SU-DHL-6 (cell line): ENCODE results near the gene BCAS3.

Experiments
- H2AFZ ChIP-seq: fragments of 200-600 bp; sonication (generic); 2 replicates; pipeline ENCODE4 v1.6.1; 2014; ENCODE audit warnings: low read depth, mild to moderate bottlenecking, moderate library complexity, mixed read lengths, antibody characterized with exemption, low read length; ENCODE audit not compliant: severe bottlenecking
- H3F3A ChIP-seq: fragments of 200-600 bp; shearing (Covaris generic); 2 replicates; pipeline ENCODE4 v1.6.0; 2016; ENCODE audit warnings: antibody characterized with exemption, mild to moderate bottlenecking; ENCODE audit not compliant: insufficient read depth
- H3K27ac ChIP-seq: fragments of 200-600 bp; sonication (generic); 2 replicates; pipeline ENCODE4 v1.5.1; 2016; ENCODE audit warnings: low read depth, mild to moderate bottlenecking, low read length, moderate library complexity, mixed read lengths
- H3K27me3 ChIP-seq: fragments of 200-600 bp; sonication (generic), shearing (Covaris generic); 2 replicates; pipeline ENCODE4 v1.6.0; 2014; ENCODE audit warnings: mild to moderate bottlenecking, low read length
- H3K36me3 ChIP-seq: fragments of 200-600 bp; sonication (generic); 2 replicates; pipeline ENCODE4 v1.6.1; 2014; ENCODE audit warnings: mild to moderate bottlenecking, low read length, mixed read lengths
- H3K4me2 ChIP-seq: fragments of 300-600, 200-600 bp; shearing (Covaris generic), sonication (generic); 2 replicates; pipeline ENCODE4 v1.6.0; 2014; ENCODE audit warnings: low read length, low read depth, mild to moderate bottlenecking; ENCODE audit not compliant: poor library complexity, severe bottlenecking
- H3K4me3 ChIP-seq: fragments of 200-600 bp; sonication (generic); 2 replicates; pipeline ENCODE4 v1.5.1; 2014; ENCODE audit warnings: antibody characterized with exemption, low read length, mild to moderate bottlenecking, mixed read lengths; ENCODE audit not compliant: insufficient read depth, poor library complexity, severe bottlenecking
- H3K79me2 ChIP-seq: fragments of 200-600 bp; sonication (generic); 2 replicates; pipeline ENCODE4 v1.6.1; 2014; ENCODE audit warnings: mild to moderate bottlenecking, low read length, moderate library complexity; ENCODE audit not compliant: insufficient read depth
- H3K9ac ChIP-seq: fragments of 200-600 bp; sonication (generic); 2 replicates; pipeline ENCODE4 v1.7.0; 2014; ENCODE audit warnings: mild to moderate bottlenecking, low read length
- H3K9me2 ChIP-seq: fragments of 200-600 bp; sonication (generic); replicated peaks from 2 replicates; pipeline ENCODE4 v1.6.1; 2014; ENCODE audit warnings: low read length; ENCODE audit not compliant: insufficient read depth
- H3K9me3 ChIP-seq: fragments of 200-600 bp; sonication (generic); 2 replicates; pipeline ENCODE4 v1.6.1; 2014; ENCODE audit warnings: low read length, mixed read lengths; ENCODE audit not compliant: insufficient read depth
- H4K20me1 ChIP-seq: fragments of 200-600 bp; sonication (generic); 2 replicates; pipeline ENCODE4 v1.6.1; 2014; ENCODE audit warnings: low read depth, mild to moderate bottlenecking, antibody characterized with exemption, low read length, moderate library complexity, mixed read lengths
- EZH2phosphoT487 ChIP-seq: fragments of 200-600 bp; sonication (generic), shearing (Covaris generic); conservative IDR thresholded peaks from 2 replicates; pipeline ENCODE4 v1.6.1; 2018; ENCODE audit warnings: mild to moderate bottlenecking, antibody characterized with exemption, low read length, moderate library complexity, mixed read lengths
- TF ChIP-seq, protein P1 (sequence below): fragments of 200-600 bp; sonication (generic); IDR thresholded peaks from one replicate; pipeline ENCODE4 v1.5.1; 2017; ENCODE audit warnings: antibody characterized with exemption, mild to moderate bottlenecking, low read length, moderate library complexity; ENCODE audit not compliant: insufficient read depth, poor library complexity, severe bottlenecking

BCAS3 gene

GRCh38 chr17:61178284-61178683, 500.6 kb downstream of the BCAS3 start:
- Histone ChIP-seq H3K9me3 (no peaks in the 10 kb centered on the region), H3K4me3 (no peak overlapping the region), H2AFZ (no peak overlapping the region)

GRCh38 chr17:61179380-61179806, 501.7 kb downstream of the BCAS3 start:
- Histone ChIP-seq H3K9me2 (no peaks in the 10 kb centered on the region), H3K36me3 (no peaks in the 10 kb centered on the region), H3K4me3 (no peak overlapping the region), H3K27me3 (no peaks in the 10 kb centered on the region), H3K9me3 (no peaks in the 10 kb centered on the region), H3K4me2 (no peak overlapping the region), H3K27ac (no peak overlapping the region), H3F3A (no peaks in the 10 kb centered on the region), H4K20me1 (no peaks in the 10 kb centered on the region), H2AFZ (no peak overlapping the region), H3K9ac (no peak overlapping the region), H3K79me2 (no peaks in the 10 kb centered on the region)
- TF ChIP-seq EZH2phosphoT487 = no peak
- TF ChIP-seq, protein P1, sequence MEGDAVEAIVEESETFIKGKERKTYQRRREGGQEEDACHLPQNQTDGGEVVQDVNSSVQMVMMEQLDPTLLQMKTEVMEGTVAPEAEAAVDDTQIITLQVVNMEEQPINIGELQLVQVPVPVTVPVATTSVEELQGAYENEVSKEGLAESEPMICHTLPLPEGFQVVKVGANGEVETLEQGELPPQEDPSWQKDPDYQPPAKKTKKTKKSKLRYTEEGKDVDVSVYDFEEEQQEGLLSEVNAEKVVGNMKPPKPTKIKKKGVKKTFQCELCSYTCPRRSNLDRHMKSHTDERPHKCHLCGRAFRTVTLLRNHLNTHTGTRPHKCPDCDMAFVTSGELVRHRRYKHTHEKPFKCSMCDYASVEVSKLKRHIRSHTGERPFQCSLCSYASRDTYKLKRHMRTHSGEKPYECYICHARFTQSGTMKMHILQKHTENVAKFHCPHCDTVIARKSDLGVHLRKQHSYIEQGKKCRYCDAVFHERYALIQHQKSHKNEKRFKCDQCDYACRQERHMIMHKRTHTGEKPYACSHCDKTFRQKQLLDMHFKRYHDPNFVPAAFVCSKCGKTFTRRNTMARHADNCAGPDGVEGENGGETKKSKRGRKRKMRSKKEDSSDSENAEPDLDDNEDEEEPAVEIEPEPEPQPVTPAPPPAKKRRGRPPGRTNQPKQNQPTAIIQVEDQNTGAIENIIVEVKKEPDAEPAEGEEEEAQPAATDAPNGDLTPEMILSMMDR = no peak

More at GRCh38 chr17:61178284-61178683, 500.6 kb downstream of the BCAS3 start:
- H3K9me2 ChIP-seq = no peaks in the 10 kb centered on the region
- no peaks in the 10 kb centered on the region for H4K20me1 ChIP-seq
- H3K9ac ChIP-seq = no peak overlapping the region
- no peaks in the 10 kb centered on the region for H3K79me2 ChIP-seq
- TF ChIP-seq EZH2phosphoT487 = no peak
- TF ChIP-seq, protein P1 = no peak
- no peaks in the 10 kb centered on the region for H3K36me3 ChIP-seq
- H3K27me3 ChIP-seq = no peaks in the 10 kb centered on the region
- H3F3A ChIP-seq = no peaks in the 10 kb centered on the region
- no peak overlapping the region for H3K4me2 ChIP-seq
- H3K27ac ChIP-seq = no peak overlapping the region

GRCh38 chr17:61183793-61184192, 506.1 kb downstream of the BCAS3 start:
- Histone ChIP-seq H3F3A (no peaks in the 10 kb centered on the region), H3K79me2 (no peaks in the 10 kb centered on the region), H3K9me2 (no peaks in the 10 kb centered on the region), H3K36me3 (no peaks in the 10 kb centered on the region), H3K9ac (no peak overlapping the region), H3K4me3 (no peak overlapping the region), H3K4me2 (no peak overlapping the region), H3K27ac (no peak overlapping the region), H3K27me3 (no peaks in the 10 kb centered on the region), H2AFZ (no peak overlapping the region), H4K20me1 (no peaks in the 10 kb centered on the region), H3K9me3 (no peaks in the 10 kb centered on the region)
- TF ChIP-seq EZH2phosphoT487 = no peak
- TF ChIP-seq, protein P1 = no peak
